Ramos (cell line): ENCODE measurements around the gene NEMP1.

Experiments used
- in situ Hi-C: fragments of 300-500 bp; cut with MboI; formaldehyde crosslinking; loops from one replicate; pipeline ENCODE4 v1.14.3; 2022; ENCODE audit warnings: low sequenced_read_pairs; ENCODE audit not compliant: unreplicated experiment

Gene NEMP1

GRCh38 chr12:57109207-57110103 lies 30.9 kb upstream of the NEMP1 start:
- in situ Hi-C loops: loop anchor here (5.0 to 10.0 kb wide), 3 partner anchors 107 to 475 kb away; partner anchors contain the start of gene BAZ2A

- in situ Hi-C loops: no loop called here
Observed at GRCh38 chr12:57107456-57108155, 29.0 kb upstream of the NEMP1 start.

- in situ Hi-C loops: no loop called here
Observed at GRCh38 chr12:57106021-57106708, 27.6 kb upstream of the NEMP1 start.

- in situ Hi-C loops: no loop called here
Observed at GRCh38 chr12:57105011-57105753, 26.6 kb upstream of the NEMP1 start.

GRCh38 chr12:57104292-57104910 lies 25.8 kb upstream of the NEMP1 start:
- in situ Hi-C loops: no loop called here

- in situ Hi-C loops: no loop called here
Observed at GRCh38 chr12:57103856-57104255, 25.3 kb upstream of the NEMP1 start.

GRCh38 chr12:57101892-57102695 lies 23.5 kb upstream of the NEMP1 start:
- in situ Hi-C loops: no loop called here

- in situ Hi-C loops: no loop called here
Observed at GRCh38 chr12:57099766-57100165, 21.2 kb upstream of the NEMP1 start.

GRCh38 chr12:57099047-57099714 lies 20.6 kb upstream of the NEMP1 start:
- in situ Hi-C loops: no loop called here

- in situ Hi-C loops: no loop called here
Observed at GRCh38 chr12:57098546-57098945, 20.0 kb upstream of the NEMP1 start.

- in situ Hi-C loops: no loop called here
Observed at GRCh38 chr12:57097554-57097835, 18.9 kb upstream of the NEMP1 start.

- in situ Hi-C loops: no loop called here
Observed at GRCh38 chr12:57096748-57097553, 18.4 kb upstream of the NEMP1 start.

GRCh38 chr12:57096099-57096572 lies 17.5 kb upstream of the NEMP1 start:
- in situ Hi-C loops: no loop called here

- in situ Hi-C loops: no loop called here
Observed at GRCh38 chr12:57095440-57095839, 16.8 kb upstream of the NEMP1 start.

GRCh38 chr12:57094208-57095160 lies 15.9 kb upstream of the NEMP1 start:
- in situ Hi-C loops: no loop called here

GRCh38 chr12:57093415-57094207 lies 15.0 kb upstream of the NEMP1 start:
- in situ Hi-C loops: no loop called here
